ENCODE data around the gene PYDC1. TPM values are rescaled to one million over a fixed set of nuclear protein-coding genes. Genes with fewer than 3 reads are reported as not detected.

PYDC1 gene
- total RNA-seq = 0.27 TPM in 1 of 2 replicates, not detected in the other

DNA sequence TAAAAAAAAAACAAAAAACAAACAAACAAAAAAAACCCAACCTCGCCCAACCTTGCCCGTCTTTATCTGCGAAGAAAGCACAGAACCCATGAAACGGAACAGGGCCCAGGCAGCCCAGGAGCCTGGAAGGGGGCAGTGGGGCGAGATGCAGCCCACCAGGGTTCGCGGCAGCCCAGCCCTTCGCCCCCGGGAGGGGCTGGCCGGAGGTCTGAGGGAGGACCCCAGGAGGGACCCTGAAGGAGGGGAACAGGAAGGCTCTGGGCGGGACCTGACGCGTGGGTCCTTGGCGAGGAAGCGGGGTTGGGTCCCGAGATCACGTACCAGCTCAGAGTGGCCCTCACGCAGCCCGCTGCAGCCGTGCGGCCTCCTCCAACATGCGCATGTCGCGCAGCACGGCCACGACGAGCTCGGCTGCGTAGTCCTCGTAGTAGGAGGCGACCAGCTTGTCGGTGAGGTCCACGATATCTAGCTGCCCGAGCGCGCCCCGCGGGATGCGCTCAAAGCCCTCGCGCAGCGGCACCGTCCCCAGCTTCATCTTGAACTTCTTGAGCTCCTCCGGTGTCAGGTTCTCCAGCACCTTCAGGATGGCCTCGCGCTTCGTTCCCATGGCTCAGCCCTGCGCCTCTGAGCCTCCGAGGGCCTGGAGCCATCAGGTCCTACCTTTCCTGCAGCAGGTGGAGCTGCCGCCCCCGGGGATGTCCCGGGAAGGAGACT is at the start of gene PYDC1:
Gene PYDC1, minus strand, starts transcription at position 714 of the 714 bp plus-strand sequence. Its CDS starts 107 bp downstream, at position 607.
- Mint-ChIP-seq H3K4me1 (peaks cover 48% of the 10 kb centered on the region), H3K36me3 (ENCODE audit: low read depth) (no peaks in the 10 kb centered on the region), H3K27me3 (peaks cover 29% of the 10 kb centered on the region), H3K9me3 (no peaks in the 10 kb centered on the region), H3K27ac (no peak within 1 kb of the TSS), H3K4me3 (peak within 1 kb of the TSS; percentile 83)
- ATAC-seq (ENCODE audit: low read depth) (no peak), DNase-seq (peak; percentile 29)
- intact Hi-C loops (cut with micrococcal nuclease) = loop anchor here (1.0 to 5.0 kb wide), 2 partner anchors 14 to 41 kb away; partner anchors contain the start of genes ITGAM and PYCARD
- POLR2A ChIA-PET = interaction anchor here (0.5 to 5.1 kb wide), 11 partner anchors 15 to 607 kb away, joined by 3 to 34 read pairs (median 4); partner anchors contain the start of genes FUS, KAT8 and PYCARD
- TF ChIP-seq, protein P1, sequence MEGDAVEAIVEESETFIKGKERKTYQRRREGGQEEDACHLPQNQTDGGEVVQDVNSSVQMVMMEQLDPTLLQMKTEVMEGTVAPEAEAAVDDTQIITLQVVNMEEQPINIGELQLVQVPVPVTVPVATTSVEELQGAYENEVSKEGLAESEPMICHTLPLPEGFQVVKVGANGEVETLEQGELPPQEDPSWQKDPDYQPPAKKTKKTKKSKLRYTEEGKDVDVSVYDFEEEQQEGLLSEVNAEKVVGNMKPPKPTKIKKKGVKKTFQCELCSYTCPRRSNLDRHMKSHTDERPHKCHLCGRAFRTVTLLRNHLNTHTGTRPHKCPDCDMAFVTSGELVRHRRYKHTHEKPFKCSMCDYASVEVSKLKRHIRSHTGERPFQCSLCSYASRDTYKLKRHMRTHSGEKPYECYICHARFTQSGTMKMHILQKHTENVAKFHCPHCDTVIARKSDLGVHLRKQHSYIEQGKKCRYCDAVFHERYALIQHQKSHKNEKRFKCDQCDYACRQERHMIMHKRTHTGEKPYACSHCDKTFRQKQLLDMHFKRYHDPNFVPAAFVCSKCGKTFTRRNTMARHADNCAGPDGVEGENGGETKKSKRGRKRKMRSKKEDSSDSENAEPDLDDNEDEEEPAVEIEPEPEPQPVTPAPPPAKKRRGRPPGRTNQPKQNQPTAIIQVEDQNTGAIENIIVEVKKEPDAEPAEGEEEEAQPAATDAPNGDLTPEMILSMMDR (IDR thresholded peaks at IDR 0.05) = no peak
- CTCF ChIA-PET = interaction anchor here (0.8 to 1.1 kb wide), 5 partner anchors 12 to 226 kb away, joined by 3 to 5 read pairs (median 3); partner anchors contain the start of gene ZNF843

- TF ChIP-seq, protein P1 (IDR thresholded peaks at IDR 0.05) = no peak
- Mint-ChIP-seq H3K4me3 (peak overlapping the region; percentile 72), H3K9me3 (no peaks in the 10 kb centered on the region), H3K27ac (peak overlapping the region; percentile 85), H3K27me3 (no peaks in the 10 kb centered on the region), H3K36me3 (ENCODE audit: low read depth) (peaks cover 20% of the 10 kb centered on the region), H3K4me1 (peaks cover 76% of the 10 kb centered on the region)
- DNase-seq = peak; percentile 68
- POLR2A ChIA-PET = interaction anchor here (0.6 to 4.2 kb wide), 7 partner anchors 50 to 271 kb away, joined by 3 to 22 read pairs (median 5); partner anchors contain the start of genes ARMC5, FUS, PYCARD and ZNF668
- ATAC-seq (ENCODE audit: low read depth) = peak; percentile 93
- CTCF ChIA-PET = interaction anchor here (1.2 kb wide), 1 partner anchor 118 kb away, joined by 3 read pairs; no protein-coding TSS in a partner anchor
- intact Hi-C loops (cut with micrococcal nuclease) = no loop called here
Observed at GRCh38 chr16:31265329-31266245, 48.7 kb upstream of the PYDC1 start.

- ChIA-PET POLR2A (interaction anchor here (0.7 to 2.4 kb wide), 3 partner anchors 82 to 1284 kb away, joined by 6 to 14 read pairs (median 13); partner anchors contain the start of gene FUS), CTCF (no interaction called here)
- Mint-ChIP-seq H3K27me3 (no peaks in the 10 kb centered on the region), H3K4me3 (no peak overlapping the region), H3K4me1 (peaks cover 72% of the 10 kb centered on the region), H3K27ac (peak overlapping the region; percentile 24), H3K36me3 (ENCODE audit: low read depth) (peaks cover under 1% of the 10 kb centered on the region), H3K9me3 (no peaks in the 10 kb centered on the region)
- ATAC-seq (ENCODE audit: low read depth) (no peak), DNase-seq (no peak)
- intact Hi-C loops (cut with micrococcal nuclease) = loop anchor here (5.0 kb wide), 1 partner anchor 90 kb away; no protein-coding TSS in a partner anchor
- TF ChIP-seq, protein P1 (IDR thresholded peaks at IDR 0.05) = no peak
Observed at GRCh38 chr16:31262084-31262483, 45.1 kb upstream of the PYDC1 start.

DNA sequence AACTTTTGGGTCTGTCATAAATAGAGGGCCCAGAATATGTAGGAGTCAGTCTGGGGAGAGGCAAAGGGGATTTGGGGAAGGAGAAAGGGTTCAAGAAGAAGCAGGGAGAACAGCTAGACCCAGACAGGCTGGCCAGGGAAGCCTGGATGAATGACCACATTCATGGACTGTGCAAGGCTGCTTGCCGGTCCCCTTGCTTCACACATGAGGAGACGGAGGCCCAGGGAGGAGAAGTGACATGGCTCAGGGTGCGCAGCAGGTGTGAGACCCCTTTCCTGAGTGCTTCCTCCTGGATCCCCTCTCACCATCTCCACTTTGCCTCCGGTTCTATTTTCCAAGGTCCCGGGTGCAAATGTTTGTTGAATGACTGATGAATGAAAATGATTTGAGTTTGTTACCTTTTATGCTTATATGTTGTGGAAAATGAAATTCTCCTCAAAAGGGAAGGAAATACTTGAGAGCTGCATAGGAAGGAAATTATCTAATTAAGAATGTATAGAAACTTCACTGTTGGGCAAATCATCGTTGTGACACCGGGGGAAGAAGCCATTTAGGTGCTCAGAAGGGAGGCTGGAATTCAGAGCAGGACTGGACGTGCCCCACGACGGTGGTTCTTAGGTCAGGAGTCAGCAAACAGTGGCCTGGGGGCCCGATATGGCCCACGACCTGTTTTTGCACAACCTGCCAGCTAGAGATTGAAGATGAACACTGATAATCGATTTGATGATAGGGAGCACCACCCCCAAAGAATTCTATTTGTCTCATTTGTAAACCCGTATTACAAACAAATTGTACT is 43.4 kb upstream of the PYDC1 start:
- POLR2A ChIA-PET = interaction anchor here (0.7 to 3.1 kb wide), 7 partner anchors 11 to 158 kb away, joined by 4 to 19 read pairs (median 9); partner anchors contain the start of genes FUS, KAT8 and PYCARD
- Mint-ChIP-seq H3K36me3 (ENCODE audit: low read depth) (no peaks in the 10 kb centered on the region), H3K27me3 (no peaks in the 10 kb centered on the region), H3K9me3 (no peaks in the 10 kb centered on the region), H3K27ac (peak overlapping the region; percentile 82), H3K4me3 (peak overlapping the region; percentile 85), H3K4me1 (peaks cover 60% of the 10 kb centered on the region)
- ATAC-seq (ENCODE audit: low read depth) (no peak), DNase-seq (no peak)
- CTCF ChIA-PET = interaction anchor here (0.7 kb wide), 1 partner anchor 226 kb away, joined by 3 read pairs; no protein-coding TSS in a partner anchor
- TF ChIP-seq, protein P1 (IDR thresholded peaks at IDR 0.05) = no peak
- intact Hi-C loops (cut with micrococcal nuclease) = loop anchor here (5.0 kb wide), 1 partner anchor 92 kb away; no protein-coding TSS in a partner anchor
